GM12878 (cell line): ENCODE measurements around the gene HIVEP3. TPM values are rescaled to one million over a fixed set of nuclear protein-coding genes. Genes with fewer than 3 reads are reported as not detected.

ENCODE experiments used
- ATAC-seq: fragments of 200-7000 bp; cut with Tn5 transposase; 3 replicates; pipeline ENCODE4 v1.9.1; 2020; ENCODE audit warnings: mild to moderate bottlenecking, moderate library complexity
- BruUV-seq: library from RNA; stranded (reverse); fragments of 400-500 nt; replicated peaks from 2 replicates; lab custom pipeline; 2021; lab: Mats Ljungman, UMichigan
- CTCF ChIA-PET: fragments of 300-600 bp; sonication (Branson Sonifier 250); formaldehyde crosslinking; extraction: SDS; loops from one replicate; lab custom pipeline; 2021; ENCODE audit warnings: inconsistent platforms; lab: Yijun Ruan, JAX
- POLR2A ChIA-PET: fragments of 350-600 bp; formaldehyde crosslinking; extraction: SDS; loops from one replicate; lab custom pipeline; 2021; ENCODE audit warnings: inconsistent platforms; lab: Charles Lee
- RAD21 ChIA-PET: fragments of 300-600 bp; sonication (Branson Sonifier 250); formaldehyde crosslinking; loops from one replicate; lab custom pipeline; 2023; ENCODE audit warnings: antibody characterized with exemption; ENCODE audit not compliant: unreplicated experiment; lab: Charles Lee
- SMC1A ChIA-PET: fragments of 300-600 bp; sonication (Branson Sonifier 250); formaldehyde crosslinking; loops from one replicate; lab custom pipeline; 2023; ENCODE audit not compliant: unreplicated experiment, uncharacterized antibody; lab: Charles Lee
- DNase-seq: peaks from one replicate; pipeline ENCODE4 v3.0.0-alpha.2; 2011; ENCODE audit warnings: low read depth, low spot score
- FAIRE-seq: peaks from 3 replicates; lab custom pipeline; 2011; peaks lifted over from hg19 to GRCh38; lab: Jason Lieb, UNC
- H2AFZ ChIP-seq: 2 replicates; pipeline ENCODE4 v1.6.0; 2011; ENCODE audit warnings: low read depth, low read length, control low read depth; ENCODE audit not compliant: control insufficient read depth
- H3K27ac ChIP-seq: 2 replicates; pipeline ENCODE4 v1.5.1; 2011; ENCODE audit warnings: control low read depth; ENCODE audit not compliant: control insufficient read depth, insufficient read depth
- H3K27me3 ChIP-seq, 2 experiments: replicated peaks in 1 of 2; 2 replicates each; pipeline versions ENCODE4 v1.6.0 to v1.6.1; 2011; ENCODE audit warnings: low read length in 1 of 2; ENCODE audit not compliant: control insufficient read depth in 2 of 2, insufficient read depth in 2 of 2
- H3K36me3 ChIP-seq, 2 experiments: 2 replicates each; pipeline ENCODE4 v1.5.1; 2011; ENCODE audit warnings: low read length in 1 of 2; ENCODE audit not compliant: control insufficient read depth in 2 of 2, insufficient read depth in 2 of 2
- H3K4me1 ChIP-seq: 2 replicates; pipeline ENCODE4 v1.6.1; 2011; ENCODE audit warnings: mild to moderate bottlenecking, low read length, moderate library complexity, mixed read lengths; ENCODE audit not compliant: control insufficient read depth, insufficient read depth
- H3K4me2 ChIP-seq: 2 replicates; pipeline ENCODE4 v1.6.0; 2011; ENCODE audit warnings: control low read depth; ENCODE audit not compliant: control insufficient read depth, insufficient read depth
- H3K4me3 ChIP-seq: fragments of 200-600 bp; sonication (generic); 2 replicates; pipeline ENCODE4 v1.5.1; 2016
- H3K79me2 ChIP-seq: 2 replicates; pipeline ENCODE4 v1.6.0; 2011; ENCODE audit warnings: low read length; ENCODE audit not compliant: control insufficient read depth, insufficient read depth
- H3K9ac ChIP-seq: 2 replicates; pipeline ENCODE4 v1.8.0; 2011; ENCODE audit warnings: low read length, control low read depth, mixed read lengths; ENCODE audit not compliant: control insufficient read depth, insufficient read depth
- H3K9me3 ChIP-seq: replicated peaks from 3 replicates; pipeline ENCODE4 v1.5.1; 2011; ENCODE audit warnings: mild to moderate bottlenecking, low read length; ENCODE audit not compliant: control insufficient read depth, insufficient read depth
- H4K20me1 ChIP-seq: 2 replicates; pipeline ENCODE4 v1.6.0; 2011; ENCODE audit not compliant: control insufficient read depth, insufficient read depth
- BCL11A ChIP-seq: IDR thresholded peaks from 2 replicates; pipeline ENCODE4 v1.6.1; 2011; ENCODE audit warnings: low read depth, low read length
- CEBPB ChIP-seq, 2 experiments: fragments of 150-350 bp in 1 of 2; IDR thresholded peaks; 2 replicates each; pipeline ENCODE4 v1.6.1; 2012 to 2014; ENCODE audit warnings: low read depth in 2 of 2, low read length in 2 of 2, borderline replicate concordance in 1 of 2, inconsistent platforms in 1 of 2
- IRF4 ChIP-seq: IDR thresholded peaks from 2 replicates; pipeline ENCODE4 v1.6.1; 2011; ENCODE audit warnings: low read depth, low read length
- JUND ChIP-seq: IDR thresholded peaks from 2 replicates; pipeline ENCODE4 v1.6.1; 2012; ENCODE audit warnings: low read depth, mild to moderate bottlenecking, low read length, improper control_type of control experiment, moderate library complexity
- PAX8 ChIP-seq: fragments of 450-650 bp; IDR thresholded peaks from 2 replicates; pipeline ENCODE4 v1.6.1; 2017; ENCODE audit warnings: mild to moderate bottlenecking, moderate library complexity
- RAD51 ChIP-seq: fragments of 450-650 bp; IDR thresholded peaks from 2 replicates; pipeline ENCODE4 v1.6.1; 2016; ENCODE audit warnings: moderate library complexity, mild to moderate bottlenecking, inconsistent platforms
- RFX5 ChIP-seq: IDR thresholded peaks from 2 replicates; pipeline ENCODE4 v1.6.1; 2011; ENCODE audit warnings: low read depth, low read length, improper control_type of control experiment
- SMARCA5 ChIP-seq: fragments of 450-650 bp; IDR thresholded peaks from 2 replicates; pipeline ENCODE4 v1.6.1; 2017; ENCODE audit warnings: mild to moderate bottlenecking
- SRF ChIP-seq, 2 experiments: IDR thresholded peaks; 2 replicates each; pipeline ENCODE4 v1.6.1; 2011; ENCODE audit warnings: low read depth in 2 of 2, low read length in 2 of 2, mild to moderate bottlenecking in 1 of 2, moderate library complexity in 1 of 2
- YBX1 ChIP-seq: fragments of 450-650 bp; IDR thresholded peaks from 2 replicates; pipeline ENCODE4 v1.6.1; 2016; ENCODE audit warnings: antibody characterized with exemption
- YY1 ChIP-seq: IDR thresholded peaks from 2 replicates; pipeline ENCODE4 v1.6.1; 2011; ENCODE audit warnings: low read depth, mild to moderate bottlenecking, low read length
- ZNF217 ChIP-seq: fragments of 450-650 bp; IDR thresholded peaks from 2 replicates; pipeline ENCODE4 v1.6.1; 2017; ENCODE audit warnings: antibody characterized with exemption, mild to moderate bottlenecking
- ZNF592 ChIP-seq: fragments of 450-650 bp; IDR thresholded peaks from 2 replicates; pipeline ENCODE4 v1.6.1; 2017; ENCODE audit warnings: mild to moderate bottlenecking, moderate library complexity
- WGBS: methylation state at CpG from one replicate; pipeline ENCODE4 v1.1.6; 2016; ENCODE audit warnings: low lambda C conversion rate; ENCODE audit not compliant: insufficient replicate concordance, insufficient coverage; ENCODE audit errors: missing lambda C conversion rate; 5-methylcytosine and 5-hydroxymethylcytosine counted together
- in situ Hi-C: fragments of 300-500 bp; cut with MboI; formaldehyde crosslinking; loops from 9 replicates; pipeline ENCODE4 v1.14.3; 2018; ENCODE audit warnings: mixed read lengths
- intact Hi-C: fragments of 100-400 bp; cut with micrococcal nuclease; formaldehyde crosslinking; loops from one replicate; pipeline ENCODE4 v1.14.2; 2022; ENCODE audit not compliant: unreplicated experiment
- polyA plus RNA-seq, 11 experiments: library from polyadenylated mRNA; depleted of rRNA in 4 of 11; unstranded in 6 of 11; stranded (reverse) in 5 of 11; fragments of >200 nt; fragmentation: Nextera tagmentation in 4 of 11; fragmentation: Illumina TruSeq in 1 of 11; extraction: Ambion mirVana in 4 of 11; extraction: Trizol in 1 of 11; gene quantifications; 1 replicate in 1 of 11; 2 replicates in 10 of 11; pipeline versions ENCODE4 v1.2.1 to v1.2.3, GENCODE V29; 2011 to 2016; ENCODE audit warnings: inconsistent platforms in 2 of 11, missing spikeins in 2 of 11, low read depth in 1 of 11
- total RNA-seq, 4 experiments: library from RNA; depleted of rRNA in 3 of 4; stranded (reverse); fragments of >200 nt in 3 of 4; fragmentation: Illumina TruSeq in 1 of 4; extraction: Trizol in 1 of 4; gene quantifications; 2 replicates each; pipeline versions ENCODE4 v1.2.1 to v1.2.3, GENCODE V29; 2013 to 2021
- TF ChIP-seq, protein P1 (sequence below): fragments of 450-650 bp; IDR thresholded peaks from 2 replicates; pipeline ENCODE4 v1.6.1; 2018; ENCODE audit warnings: borderline replicate concordance, mild to moderate bottlenecking; ENCODE audit not compliant: partially characterized antibody

Gene HIVEP3
- total and polyA plus RNA-seq, 10 of the 15 experiments (the other 5 are each of a cell fraction or from before 2014, with no cell fraction given), result 1.8 to 13.6 (median 3.8) TPM

DNA sequence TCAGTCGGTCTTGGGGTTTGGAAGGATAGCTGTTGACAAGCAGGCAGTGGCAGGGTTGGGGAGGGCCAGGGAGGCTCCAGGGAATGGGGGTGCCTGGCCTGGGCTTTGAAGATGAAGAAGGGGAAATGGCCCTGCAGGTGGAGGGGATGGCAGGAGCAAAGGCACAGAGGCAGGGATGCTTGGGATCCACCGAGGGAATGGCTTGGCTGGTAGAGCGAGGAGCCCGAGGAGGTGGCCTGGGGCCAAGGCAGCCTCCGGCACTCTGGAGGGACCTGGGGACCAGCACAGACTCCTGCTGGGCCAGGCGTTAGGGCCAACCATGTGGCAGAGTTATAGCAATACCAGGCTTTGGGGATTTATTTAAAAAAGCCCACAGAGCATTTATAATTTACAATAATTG, 371.4 kb downstream of the HIVEP3 start:
- H3K9me3 ChIP-seq, result no peaks in the 10 kb centered on the region; the same call in 2 of the 3 replicates
- no peak overlapping the region for H3K9ac ChIP-seq
- H3K79me2 ChIP-seq, result no peaks in the 10 kb centered on the region
- no peak overlapping the region for H3K4me2 ChIP-seq
- POLR2A ChIA-PET, result no interaction called here
- in situ Hi-C loops, result no loop called here
- RAD21 ChIA-PET, result no interaction called here
- CTCF ChIA-PET, result no interaction called here
- no peaks in the 10 kb centered on the region for H4K20me1 ChIP-seq
- no peak for FAIRE-seq
- no peak overlapping the region for H3K27ac ChIP-seq
- peaks cover 0 to 1% of the 10 kb centered on the region in 2 experiments; a peak in 1 of 4 replicates for H3K36me3 ChIP-seq
- H3K4me3 ChIP-seq, result no peak overlapping the region
- no peak for DNase-seq
- BruUV-seq, result no TSS peak
- 91% methylated on average over 6 of the region's 6 CpGs for WGBS
- no peak for ATAC-seq
- H3K27me3 ChIP-seq, result no peaks in the 10 kb centered on the region
- no peak for TF ChIP-seq SRF (IDR thresholded peaks at IDR 0.05; ENCODE audit: low read depth in 2 of 2, low read length in 2 of 2)
- no peak for TF ChIP-seq RFX5
- no peak for TF ChIP-seq PAX8
- TF ChIP-seq JUND, result no peak
- TF ChIP-seq, protein P1, sequence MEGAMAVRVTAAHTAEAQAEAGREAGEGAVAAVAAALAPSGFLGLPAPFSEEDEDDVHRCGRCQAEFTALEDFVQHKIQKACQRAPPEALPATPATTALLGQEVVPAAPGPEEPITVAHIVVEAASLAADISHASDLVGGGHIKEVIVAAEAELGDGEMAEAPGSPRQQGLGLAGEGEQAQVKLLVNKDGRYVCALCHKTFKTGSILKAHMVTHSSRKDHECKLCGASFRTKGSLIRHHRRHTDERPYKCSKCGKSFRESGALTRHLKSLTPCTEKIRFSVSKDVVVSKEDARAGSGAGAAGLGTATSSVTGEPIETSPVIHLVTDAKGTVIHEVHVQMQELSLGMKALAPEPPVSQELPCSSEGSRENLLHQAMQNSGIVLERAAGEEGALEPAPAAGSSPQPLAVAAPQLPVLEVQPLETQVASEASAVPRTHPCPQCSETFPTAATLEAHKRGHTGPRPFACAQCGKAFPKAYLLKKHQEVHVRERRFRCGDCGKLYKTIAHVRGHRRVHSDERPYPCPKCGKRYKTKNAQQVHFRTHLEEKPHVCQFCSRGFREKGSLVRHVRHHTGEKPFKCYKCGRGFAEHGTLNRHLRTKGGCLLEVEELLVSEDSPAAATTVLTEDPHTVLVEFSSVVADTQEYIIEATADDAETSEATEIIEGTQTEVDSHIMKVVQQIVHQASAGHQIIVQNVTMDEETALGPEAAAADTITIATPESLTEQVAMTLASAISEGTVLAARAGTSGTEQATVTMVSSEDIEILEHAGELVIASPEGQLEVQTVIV, result no peak
- TF ChIP-seq SMARCA5, result no peak
- TF ChIP-seq IRF4, result no peak
- no peak for TF ChIP-seq YY1
- TF ChIP-seq CEBPB (IDR thresholded peaks at IDR 0.05; ENCODE audit: borderline replicate concordance in 1 of 2, low read depth in 2 of 2, low read length in 2 of 2), result no peak
- no peak for TF ChIP-seq YBX1
- TF ChIP-seq ZNF592, result no peak
- TF ChIP-seq ZNF217, result no peak
- TF ChIP-seq BCL11A, result no peak
- TF ChIP-seq RAD51, result no peak
- no peaks in the 10 kb centered on the region for H3K4me1 ChIP-seq
- intact Hi-C loops, result no loop called here
- no peak overlapping the region for H2AFZ ChIP-seq
- SMC1A ChIA-PET, result no interaction called here
